ENCODE data around the gene NECTIN2. TPM values are rescaled to one million over a fixed set of nuclear protein-coding genes. Genes with fewer than 3 reads are reported as not detected.

The NECTIN2 gene
- total RNA-seq, 1 donor from 2014 or later = 302 TPM

GRCh38 chr19:44927746-44928145, 81.6 kb downstream of the NECTIN2 start:
- Histone ChIP-seq H3K9me3 (ENCODE audit: insufficient read depth, low read depth, low read length) (no peaks in the 10 kb centered on the region), H3K27ac (ENCODE audit: low read depth, low read length) (no peak overlapping the region), H3K36me3 (ENCODE audit: insufficient read depth, low read length) (no peaks in the 10 kb centered on the region), H2AFZ (ENCODE audit: low read depth, low read length) (no peak overlapping the region), H3K27me3 (ENCODE audit: insufficient read depth, low read length) (no peaks in the 10 kb centered on the region), H3K79me2 (ENCODE audit: insufficient read depth, low read length) (no peaks in the 10 kb centered on the region), H4K20me1 (ENCODE audit: insufficient read depth, low read length) (no peaks in the 10 kb centered on the region), H3K9ac (ENCODE audit: low read length) (no peak overlapping the region), H3K4me2 (ENCODE audit: low read length) (peak overlapping the region; percentile 78), H3K4me1 (ENCODE audit: insufficient read depth, low read length) (no peaks in the 10 kb centered on the region), H3K4me3 (ENCODE audit: insufficient read depth, low read depth, low read length) (no peak overlapping the region)
- Mint-ChIP-seq H3K27ac (ENCODE audit: unreplicated experiment) (no peak overlapping the region), H3K9me3 (ENCODE audit: unreplicated experiment) (peaks cover 2% of the 10 kb centered on the region), H3K27me3 (ENCODE audit: low read depth, unreplicated experiment) (peaks cover 28% of the 10 kb centered on the region), H3K36me3 (ENCODE audit: low read depth, unreplicated experiment) (no peaks in the 10 kb centered on the region), H3K4me3 (ENCODE audit: unreplicated experiment) (no peak overlapping the region), H3K4me1 (ENCODE audit: low read depth, unreplicated experiment) (no peaks in the 10 kb centered on the region)
- FAIRE-seq (no peak), DNase-seq (ENCODE audit: low read depth) (peak; percentile 29)
- no peak for TF ChIP-seq EZH2 (IDR thresholded peaks at IDR 0.05; ENCODE audit: insufficient read depth, low read length)
- TF ChIP-seq CTCF (IDR thresholded peaks at IDR 0.05; ENCODE audit: insufficient read depth, low read depth, low read length) = no peak

DNA sequence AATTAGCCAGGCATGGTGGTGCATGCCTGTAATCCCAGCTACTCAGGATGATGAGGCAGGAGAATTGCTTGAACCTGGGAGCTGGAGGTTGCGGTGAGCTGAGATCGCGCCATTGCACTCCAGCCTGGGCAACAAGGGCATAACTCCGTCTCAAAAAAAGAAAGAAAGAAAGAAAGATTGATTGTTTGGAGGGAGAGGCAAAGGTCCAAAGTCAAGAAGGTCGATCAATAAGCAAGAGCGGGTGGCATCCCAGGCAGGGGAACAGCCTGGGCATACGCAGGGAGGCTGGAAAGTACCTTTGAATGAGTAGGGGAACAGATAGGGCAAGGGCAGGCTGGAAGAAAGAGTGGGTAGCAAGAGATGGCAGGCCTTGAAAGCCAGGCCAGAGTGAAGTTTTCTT, 84.0 kb downstream of the NECTIN2 start:
- no peak for DNase-seq (ENCODE audit: low read depth)
- peaks cover 2% of the 10 kb centered on the region for H3K9me3 Mint-ChIP-seq (ENCODE audit: unreplicated experiment)
- no peaks in the 10 kb centered on the region for H3K36me3 Mint-ChIP-seq (ENCODE audit: low read depth, unreplicated experiment)
- Histone ChIP-seq H2AFZ (ENCODE audit: low read depth, low read length) (no peak overlapping the region), H3K4me2 (ENCODE audit: low read length) (no peak overlapping the region), H3K27me3 (ENCODE audit: insufficient read depth, low read length) (no peaks in the 10 kb centered on the region), H3K4me1 (ENCODE audit: insufficient read depth, low read length) (no peaks in the 10 kb centered on the region), H3K4me3 (ENCODE audit: insufficient read depth, low read depth, low read length) (no peak overlapping the region), H3K79me2 (ENCODE audit: insufficient read depth, low read length) (no peaks in the 10 kb centered on the region), H3K27ac (ENCODE audit: low read depth, low read length) (no peak overlapping the region), H3K9ac (ENCODE audit: low read length) (no peak overlapping the region), H3K36me3 (ENCODE audit: insufficient read depth, low read length) (no peaks in the 10 kb centered on the region), H3K9me3 (ENCODE audit: insufficient read depth, low read depth, low read length) (no peaks in the 10 kb centered on the region), H4K20me1 (ENCODE audit: insufficient read depth, low read length) (no peaks in the 10 kb centered on the region)
- no peak overlapping the region for H3K27ac Mint-ChIP-seq (ENCODE audit: unreplicated experiment)
- no peak for FAIRE-seq
- peaks cover 34% of the 10 kb centered on the region for H3K27me3 Mint-ChIP-seq (ENCODE audit: low read depth, unreplicated experiment)
- H3K4me1 Mint-ChIP-seq (ENCODE audit: low read depth, unreplicated experiment) = no peaks in the 10 kb centered on the region
- TF ChIP-seq CTCF (IDR thresholded peaks at IDR 0.05; ENCODE audit: insufficient read depth, low read depth, low read length) = no peak
- TF ChIP-seq EZH2 (IDR thresholded peaks at IDR 0.05; ENCODE audit: insufficient read depth, low read length) = no peak
- no peak overlapping the region for H3K4me3 Mint-ChIP-seq (ENCODE audit: unreplicated experiment)

DNA sequence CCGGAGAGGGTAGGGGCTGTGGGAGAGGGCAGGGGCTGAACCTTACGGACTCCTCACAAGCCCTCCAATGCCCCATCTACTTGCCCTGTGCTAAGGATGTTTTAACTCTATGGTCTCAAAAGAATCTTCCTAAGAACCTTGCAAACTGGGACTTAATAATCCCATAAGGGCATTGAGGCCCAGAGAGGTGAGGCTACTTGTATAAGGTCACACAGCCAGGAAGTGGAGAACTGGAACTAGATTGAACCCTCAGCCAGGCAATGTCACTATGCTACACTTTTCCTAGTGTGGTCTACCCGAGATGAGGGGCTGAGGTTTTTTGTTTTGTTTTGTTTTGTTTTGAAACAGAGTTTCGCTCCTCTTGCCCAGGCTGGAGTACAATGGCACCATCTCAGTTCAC, 85.4 kb downstream of the NECTIN2 start:
- Mint-ChIP-seq H3K27me3 (ENCODE audit: low read depth, unreplicated experiment) (peaks cover 21% of the 10 kb centered on the region), H3K4me3 (ENCODE audit: unreplicated experiment) (no peak overlapping the region), H3K9me3 (ENCODE audit: unreplicated experiment) (peaks cover 2% of the 10 kb centered on the region), H3K4me1 (ENCODE audit: low read depth, unreplicated experiment) (no peaks in the 10 kb centered on the region), H3K27ac (ENCODE audit: unreplicated experiment) (no peak overlapping the region), H3K36me3 (ENCODE audit: low read depth, unreplicated experiment) (no peaks in the 10 kb centered on the region)
- Histone ChIP-seq H3K27me3 (ENCODE audit: insufficient read depth, low read length) (no peaks in the 10 kb centered on the region), H3K4me3 (ENCODE audit: insufficient read depth, low read depth, low read length) (no peak overlapping the region), H4K20me1 (ENCODE audit: insufficient read depth, low read length) (no peaks in the 10 kb centered on the region), H3K9me3 (ENCODE audit: insufficient read depth, low read depth, low read length) (no peaks in the 10 kb centered on the region), H3K27ac (ENCODE audit: low read depth, low read length) (no peak overlapping the region), H3K9ac (ENCODE audit: low read length) (no peak overlapping the region), H3K36me3 (ENCODE audit: insufficient read depth, low read length) (no peaks in the 10 kb centered on the region), H3K4me1 (ENCODE audit: insufficient read depth, low read length) (no peaks in the 10 kb centered on the region), H3K79me2 (ENCODE audit: insufficient read depth, low read length) (no peaks in the 10 kb centered on the region), H2AFZ (ENCODE audit: low read depth, low read length) (no peak overlapping the region), H3K4me2 (ENCODE audit: low read length) (no peak overlapping the region)
- TF ChIP-seq EZH2 (IDR thresholded peaks at IDR 0.05; ENCODE audit: insufficient read depth, low read length) (no peak), CTCF (IDR thresholded peaks at IDR 0.05; ENCODE audit: insufficient read depth, low read depth, low read length) (no peak)
- FAIRE-seq (no peak), DNase-seq (ENCODE audit: low read depth) (no peak)

Other genes with a start within 250 kb of the NECTIN2 start
- not detected in 2 replicates for gene IGSF23, start 232.7 kb upstream of the NECTIN2 start, total RNA-seq
- 81.6 and 83.5 TPM in 2 replicates for gene PVR, start 202.4 kb upstream of the NECTIN2 start, total RNA-seq
- 5.8 and 8.0 TPM in 2 replicates for gene CEACAM19, start 174.8 kb upstream of the NECTIN2 start, total RNA-seq
- gene CEACAM16, start 147.1 kb upstream of the NECTIN2 start, total RNA-seq = 0.14 TPM in 1 of 2 replicates, not detected in the other
- 16.9 and 17.3 TPM in 2 replicates for gene BCL3, start 97.6 kb upstream of the NECTIN2 start, total RNA-seq
- gene CBLC, start 68.4 kb upstream of the NECTIN2 start, total RNA-seq = not detected in 2 replicates
- gene BCAM, start 37.2 kb upstream of the NECTIN2 start, total RNA-seq = 11.5 and 14.0 TPM in 2 replicates
- 93.4 and 107 TPM in 2 replicates for gene TOMM40, start 45.0 kb downstream of the NECTIN2 start, total RNA-seq
- 655 and 663 TPM in 2 replicates for gene APOE, start 59.5 kb downstream of the NECTIN2 start, total RNA-seq
- gene APOC1, start 68.3 kb downstream of the NECTIN2 start, total RNA-seq = 2.2 and 2.4 TPM in 2 replicates
- not detected in 2 replicates for gene APOC4, start 95.9 kb downstream of the NECTIN2 start, total RNA-seq
- gene APOC2, start 99.8 kb downstream of the NECTIN2 start, total RNA-seq = not detected in 2 replicates
- gene CLPTM1, start 109.1 kb downstream of the NECTIN2 start, total RNA-seq = 115 and 128 TPM in 2 replicates
- 12.8 and 14.0 TPM in 2 replicates for gene RELB, start 155.2 kb downstream of the NECTIN2 start, total RNA-seq
- gene CLASRP, start 192.7 kb downstream of the NECTIN2 start, total RNA-seq = 45.5 and 45.9 TPM in 2 replicates
- gene ZNF296, start 230.2 kb downstream of the NECTIN2 start, total RNA-seq = 3.0 and 3.1 TPM in 2 replicates
- 44.8 and 46.0 TPM in 2 replicates for gene GEMIN7, start 233.0 kb downstream of the NECTIN2 start, total RNA-seq
- 29.1 and 29.2 TPM in 2 replicates for gene PPP1R37, start 246.9 kb downstream of the NECTIN2 start, total RNA-seq

All from astrocyte (in vitro differentiated cells and primary cell).